Measurements from ENCODE around the gene RETSAT. TPM values are rescaled to one million over a fixed set of nuclear protein-coding genes. Genes with fewer than 3 reads are reported as not detected.
"Not testable (repeated sequence)": the region's sequence is repeated elsewhere in the genome, so short reads cannot be mapped to it uniquely, and the experiment has no call there.

The RETSAT gene
- total RNA-seq, 1 donor from 2014 or later = 26.0 TPM

DNA sequence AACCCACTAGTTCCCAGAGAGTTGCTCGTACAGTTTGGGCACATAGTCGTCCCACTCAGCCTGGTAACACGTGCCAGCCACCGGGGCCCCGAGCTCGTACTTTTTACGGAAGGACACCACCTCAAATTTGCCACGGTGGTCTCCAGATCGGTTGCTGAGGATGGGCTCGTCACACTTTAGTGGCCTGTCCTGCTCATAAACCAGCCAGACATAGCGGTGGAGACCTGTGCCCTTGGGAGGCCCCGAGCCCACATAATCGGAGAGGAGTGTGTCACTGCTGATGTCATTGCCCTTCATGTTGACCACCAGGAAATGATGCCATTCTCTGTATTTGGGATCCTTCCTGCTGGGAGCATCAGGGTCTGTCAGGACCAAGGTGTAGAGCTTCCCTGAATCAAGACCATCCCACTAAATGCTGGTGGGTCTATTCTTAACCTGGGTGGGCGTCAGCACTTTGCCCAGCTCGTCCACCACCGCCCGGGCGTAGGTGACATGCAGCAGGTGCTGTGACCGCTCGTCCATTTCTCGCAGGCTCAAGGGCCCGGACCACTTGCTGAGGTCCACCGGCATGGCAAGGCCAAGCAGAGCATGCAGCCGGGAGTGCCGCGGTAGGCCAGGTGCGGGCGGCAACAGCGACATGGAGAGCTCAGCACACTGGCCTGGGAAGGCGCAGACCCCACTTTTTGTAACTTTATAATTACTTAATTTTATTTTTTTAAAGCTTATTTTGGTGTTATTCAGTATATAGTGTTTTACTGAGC lies 12.9 kb downstream of the RETSAT start:
- H3K27ac Mint-ChIP-seq (ENCODE audit: unreplicated experiment) = no peak overlapping the region
- H3K27me3 Mint-ChIP-seq (ENCODE audit: low read depth) = no peaks in the 10 kb centered on the region
- peaks cover 4% of the 10 kb centered on the region for H3K36me3 Mint-ChIP-seq (ENCODE audit: low read depth)
- DNase-seq (ENCODE audit: low read depth, low spot score) = no peak
- H3K4me3 Mint-ChIP-seq = no peak overlapping the region
- no peaks in the 10 kb centered on the region for H3K9me3 Mint-ChIP-seq
- H3K4me1 Mint-ChIP-seq = peaks cover 18% of the 10 kb centered on the region
- TF ChIP-seq, protein P1, sequence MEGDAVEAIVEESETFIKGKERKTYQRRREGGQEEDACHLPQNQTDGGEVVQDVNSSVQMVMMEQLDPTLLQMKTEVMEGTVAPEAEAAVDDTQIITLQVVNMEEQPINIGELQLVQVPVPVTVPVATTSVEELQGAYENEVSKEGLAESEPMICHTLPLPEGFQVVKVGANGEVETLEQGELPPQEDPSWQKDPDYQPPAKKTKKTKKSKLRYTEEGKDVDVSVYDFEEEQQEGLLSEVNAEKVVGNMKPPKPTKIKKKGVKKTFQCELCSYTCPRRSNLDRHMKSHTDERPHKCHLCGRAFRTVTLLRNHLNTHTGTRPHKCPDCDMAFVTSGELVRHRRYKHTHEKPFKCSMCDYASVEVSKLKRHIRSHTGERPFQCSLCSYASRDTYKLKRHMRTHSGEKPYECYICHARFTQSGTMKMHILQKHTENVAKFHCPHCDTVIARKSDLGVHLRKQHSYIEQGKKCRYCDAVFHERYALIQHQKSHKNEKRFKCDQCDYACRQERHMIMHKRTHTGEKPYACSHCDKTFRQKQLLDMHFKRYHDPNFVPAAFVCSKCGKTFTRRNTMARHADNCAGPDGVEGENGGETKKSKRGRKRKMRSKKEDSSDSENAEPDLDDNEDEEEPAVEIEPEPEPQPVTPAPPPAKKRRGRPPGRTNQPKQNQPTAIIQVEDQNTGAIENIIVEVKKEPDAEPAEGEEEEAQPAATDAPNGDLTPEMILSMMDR (conservative IDR thresholded peaks at IDR 0.05) = no peak

DNA sequence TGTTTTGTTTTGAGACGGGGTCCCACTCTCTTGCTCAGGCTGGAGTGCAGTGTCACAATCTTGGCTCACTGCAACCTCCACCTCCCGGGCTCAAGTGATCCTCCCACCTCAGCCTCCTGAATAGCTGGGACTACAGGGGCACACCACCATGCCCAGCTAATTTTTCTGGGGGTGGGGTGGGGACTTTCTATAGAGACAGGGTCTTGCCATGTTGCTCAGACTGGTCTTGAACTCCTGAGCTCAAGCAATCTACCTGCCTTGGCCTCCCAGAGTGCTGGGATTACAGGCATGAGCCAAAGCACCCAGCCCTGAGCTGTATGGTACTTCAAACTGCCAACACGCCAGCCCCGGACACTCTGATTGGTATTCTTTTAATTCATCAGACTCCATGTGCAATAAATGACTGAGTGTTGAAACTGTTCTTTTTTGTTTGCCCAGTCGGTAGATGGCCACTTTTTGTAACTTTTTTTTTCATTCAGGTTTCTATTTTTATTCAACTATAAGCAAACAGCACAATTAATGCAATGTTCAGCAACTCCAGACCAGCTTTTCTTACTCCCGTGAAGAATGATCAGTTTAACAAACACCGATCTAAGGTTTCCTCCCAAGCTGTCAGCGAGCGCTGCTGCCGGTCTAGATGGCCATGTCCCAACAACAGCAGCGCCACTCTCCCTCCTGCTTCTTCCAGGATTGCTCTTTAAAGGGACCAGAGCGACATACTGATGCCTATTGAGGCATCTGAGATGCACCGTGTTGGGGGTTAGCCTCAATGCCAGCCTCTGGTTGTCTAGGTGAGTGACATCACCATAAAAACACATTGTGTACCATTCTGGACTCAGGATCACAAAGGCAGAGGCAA lies 14.1 kb downstream of the RETSAT start:
- TF ChIP-seq, protein P1 (conservative IDR thresholded peaks at IDR 0.05) = no peak
- Mint-ChIP-seq H3K27me3 (ENCODE audit: low read depth) (no peaks in the 10 kb centered on the region), H3K36me3 (ENCODE audit: low read depth) (peaks cover 4% of the 10 kb centered on the region), H3K27ac (ENCODE audit: unreplicated experiment) (no peak overlapping the region), H3K9me3 (no peaks in the 10 kb centered on the region), H3K4me1 (peaks cover 18% of the 10 kb centered on the region), H3K4me3 (no peak overlapping the region)
- DNase-seq (ENCODE audit: low read depth, low spot score) = no peak

DNA sequence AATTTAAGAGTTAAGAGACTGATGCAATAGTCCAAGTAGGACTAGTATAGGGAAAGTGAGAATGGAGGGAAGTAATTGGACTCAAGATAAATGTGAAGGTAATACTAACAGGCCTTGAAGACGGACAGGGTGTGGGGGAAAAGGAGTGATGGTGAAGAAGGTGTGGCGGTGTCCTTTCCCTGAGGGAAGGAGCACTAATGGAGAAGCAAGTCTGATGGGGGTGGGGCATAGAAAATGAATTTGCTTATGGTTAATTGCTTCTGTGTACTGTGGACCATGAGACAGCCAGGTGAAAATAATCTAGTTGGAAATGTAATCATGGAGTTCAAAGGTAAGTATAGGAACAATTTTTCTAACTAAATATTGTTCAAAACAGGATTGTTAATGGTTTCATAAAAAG lies 19.4 kb downstream of the RETSAT start:
- H3K9me3 Mint-ChIP-seq = peaks cover 2% of the 10 kb centered on the region
- no peak overlapping the region for H3K27ac Mint-ChIP-seq (ENCODE audit: unreplicated experiment)
- peaks cover 2% of the 10 kb centered on the region for H3K36me3 Mint-ChIP-seq (ENCODE audit: low read depth)
- H3K27me3 Mint-ChIP-seq (ENCODE audit: low read depth) = no peaks in the 10 kb centered on the region
- TF ChIP-seq, protein P1 (conservative IDR thresholded peaks at IDR 0.05) = no peak
- H3K4me1 Mint-ChIP-seq = peaks cover 10% of the 10 kb centered on the region
- no peak overlapping the region for H3K4me3 Mint-ChIP-seq
- no peak for DNase-seq (ENCODE audit: low read depth, low spot score)

DNA sequence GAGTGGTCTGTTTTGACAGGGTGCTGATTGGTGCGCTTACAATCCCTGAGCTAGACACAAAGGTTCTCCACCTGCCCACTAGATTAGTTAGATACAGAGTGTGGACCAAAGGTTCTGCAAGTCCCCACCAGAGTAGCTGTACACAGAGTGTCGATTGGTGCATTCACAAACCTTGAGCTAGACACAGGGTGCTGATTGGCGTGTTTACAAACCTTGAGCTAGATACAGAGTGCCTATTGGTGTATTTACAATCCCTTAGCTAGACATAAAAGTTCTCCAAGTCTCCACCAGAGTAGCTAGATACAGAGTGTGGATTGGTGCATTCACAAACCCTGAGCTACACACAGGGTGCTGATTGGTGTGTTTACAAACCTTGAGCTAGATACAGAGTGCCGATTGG lies 20.5 kb downstream of the RETSAT start:
- not testable (repeated sequence) for DNase-seq (ENCODE audit: low read depth, low spot score); H3K27me3 Mint-ChIP-seq (ENCODE audit: low read depth); H3K4me3 Mint-ChIP-seq; H3K36me3 Mint-ChIP-seq (ENCODE audit: low read depth); H3K27ac Mint-ChIP-seq (ENCODE audit: unreplicated experiment); H3K9me3 Mint-ChIP-seq
- peaks cover 15% of the 10 kb centered on the region for H3K4me1 Mint-ChIP-seq

DNA sequence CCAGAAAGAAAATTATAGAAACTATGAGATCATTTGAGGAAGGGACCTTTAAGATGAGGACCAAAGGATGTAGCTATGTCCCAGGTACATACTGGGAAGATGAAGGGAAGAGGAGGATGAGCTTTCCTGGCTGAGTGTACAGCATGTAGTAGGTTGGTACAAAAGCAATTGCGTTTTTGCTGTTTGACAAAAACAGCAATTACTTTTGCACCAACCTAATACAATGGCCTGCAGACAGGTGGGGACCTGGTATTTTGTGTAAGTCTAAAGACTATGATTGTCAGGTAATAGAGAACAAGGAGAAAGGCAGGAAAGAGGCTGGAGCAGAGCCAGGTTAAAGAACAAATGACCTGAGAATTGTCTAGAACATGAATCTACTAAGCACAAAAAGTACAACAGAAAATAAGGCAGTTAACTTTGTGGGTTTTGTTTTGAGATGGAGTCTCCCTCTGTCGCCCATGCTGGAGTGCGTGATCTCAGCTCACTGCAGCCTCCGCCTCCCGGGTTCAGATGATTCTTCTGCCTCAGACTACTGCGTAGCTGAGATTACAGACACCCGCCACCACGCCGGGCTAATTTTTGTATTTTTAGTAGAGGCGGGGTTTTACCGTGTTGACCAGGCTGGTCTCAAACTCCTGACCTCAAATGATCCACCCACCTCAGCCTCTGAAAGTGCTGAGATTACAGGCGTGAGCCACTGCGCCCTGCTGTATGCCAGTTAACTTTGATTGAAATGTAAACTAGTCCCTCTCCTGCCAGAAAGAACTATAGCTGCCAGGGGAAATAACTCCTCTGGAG lies 23.3 kb downstream of the RETSAT start:
- Mint-ChIP-seq H3K27me3 (ENCODE audit: low read depth) (no peaks in the 10 kb centered on the region), H3K4me1 (peaks cover 26% of the 10 kb centered on the region), H3K9me3 (peaks cover 2% of the 10 kb centered on the region), H3K4me3 (peak overlapping the region; percentile 61), H3K27ac (ENCODE audit: unreplicated experiment) (no peak overlapping the region), H3K36me3 (ENCODE audit: low read depth) (peaks cover 2% of the 10 kb centered on the region)
- TF ChIP-seq, protein P1 (conservative IDR thresholded peaks at IDR 0.05) = no peak
- DNase-seq (ENCODE audit: low read depth, low spot score) = no peak

DNA sequence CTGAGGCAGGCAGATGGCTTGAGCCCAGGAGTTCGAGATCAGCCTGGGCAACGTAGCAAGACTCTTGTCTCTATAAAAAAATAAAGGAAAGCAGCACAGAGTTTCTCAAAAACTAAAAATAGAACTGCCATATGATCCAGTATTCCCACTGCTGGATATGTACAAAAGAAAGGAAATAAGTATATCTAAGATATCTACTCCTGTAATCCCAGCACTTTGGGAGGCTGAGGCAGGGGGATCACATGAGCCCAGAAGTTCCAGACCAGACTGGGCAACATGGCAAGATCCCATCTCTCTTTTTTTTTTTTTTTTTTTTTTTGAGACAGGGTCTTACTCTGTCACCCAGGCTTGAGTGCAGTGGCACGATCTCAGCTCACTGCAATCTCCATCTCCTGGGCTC lies 24.6 kb downstream of the RETSAT start:
- H3K4me3 Mint-ChIP-seq = peak overlapping the region; percentile 74

More for the DNA sequence above, 24.6 kb downstream of the RETSAT start:
- H3K4me1 Mint-ChIP-seq = peaks cover 40% of the 10 kb centered on the region
- not testable (repeated sequence) for H3K36me3 Mint-ChIP-seq (ENCODE audit: low read depth); H3K9me3 Mint-ChIP-seq; DNase-seq (ENCODE audit: low read depth, low spot score); H3K27me3 Mint-ChIP-seq (ENCODE audit: low read depth); H3K27ac Mint-ChIP-seq (ENCODE audit: unreplicated experiment)

Measured in neural crest cell (in vitro differentiated cells).